GM21367 (cell line): Measurements from ENCODE around the gene ANKRD44.
A peak's percentile ranks its signal among the peaks of the same experiment; 100 is the strongest.

Experiments used
- ATAC-seq: cut with Tn5 transposase; IDR thresholded peaks from one replicate; pipeline ENCODE4 v1.9.1; 2021; ENCODE audit not compliant: unreplicated experiment

Gene ANKRD44

DNA sequence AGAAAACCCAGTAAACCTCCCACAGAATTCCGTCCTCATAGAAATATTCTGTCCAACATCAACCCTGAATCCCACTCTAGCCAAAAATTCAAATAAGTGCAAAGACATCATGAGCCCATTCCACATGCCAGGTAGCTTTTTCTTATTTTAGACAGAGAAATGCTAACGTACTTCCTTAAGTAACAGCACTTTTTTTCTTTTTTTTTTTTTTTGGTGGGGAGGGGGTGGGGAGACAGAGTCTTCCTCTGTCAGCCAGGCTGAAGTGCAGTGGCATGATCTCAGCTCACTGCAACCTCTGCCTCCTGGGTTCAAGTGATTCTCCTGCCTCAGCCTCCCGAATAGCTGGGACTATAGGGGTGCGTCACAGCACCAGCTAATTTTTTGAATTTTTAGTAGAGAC, 45.5 kb downstream of the ANKRD44 start:
- ATAC-seq, result no peak

DNA sequence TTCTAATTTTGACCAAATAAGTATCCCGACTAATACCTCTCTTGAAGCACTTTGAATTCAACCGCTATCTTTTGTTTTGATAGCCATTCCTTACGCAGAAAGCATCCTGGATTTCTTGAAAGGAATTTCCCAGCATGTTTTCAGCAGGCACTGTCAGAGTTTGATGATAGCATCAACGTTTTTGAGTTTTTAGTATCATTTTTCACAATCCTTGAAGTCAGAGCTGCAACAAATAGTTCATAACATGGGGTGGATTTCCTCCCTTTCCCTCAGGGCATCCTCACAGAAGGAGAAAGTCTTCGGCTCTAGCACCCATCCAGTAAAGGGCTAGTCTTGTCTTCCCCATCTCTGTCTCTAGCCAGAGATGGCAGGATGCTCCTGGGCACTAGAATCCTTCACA, 46.2 kb downstream of the ANKRD44 start:
- ATAC-seq, result no peak

DNA sequence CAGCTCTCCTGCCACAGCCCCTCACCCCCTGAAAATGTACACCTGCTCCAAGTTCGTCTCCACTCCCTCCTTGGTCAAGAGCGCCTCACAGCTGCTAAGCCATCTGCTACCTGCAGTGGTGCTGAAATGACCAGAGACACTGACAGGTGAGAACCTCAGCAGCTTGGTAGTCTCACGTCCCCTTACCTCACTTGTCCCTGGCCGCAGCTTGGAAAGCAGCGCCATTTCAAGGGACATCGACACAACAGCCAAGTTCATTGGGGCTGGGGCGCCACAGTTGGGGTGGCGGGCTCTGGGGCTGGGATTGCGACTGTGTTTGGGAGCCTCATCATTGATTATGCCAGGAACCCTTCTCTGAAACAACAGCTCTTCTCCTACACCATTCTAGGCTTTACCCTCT, 47.5 kb downstream of the ANKRD44 start:
- ATAC-seq, result no peak

DNA sequence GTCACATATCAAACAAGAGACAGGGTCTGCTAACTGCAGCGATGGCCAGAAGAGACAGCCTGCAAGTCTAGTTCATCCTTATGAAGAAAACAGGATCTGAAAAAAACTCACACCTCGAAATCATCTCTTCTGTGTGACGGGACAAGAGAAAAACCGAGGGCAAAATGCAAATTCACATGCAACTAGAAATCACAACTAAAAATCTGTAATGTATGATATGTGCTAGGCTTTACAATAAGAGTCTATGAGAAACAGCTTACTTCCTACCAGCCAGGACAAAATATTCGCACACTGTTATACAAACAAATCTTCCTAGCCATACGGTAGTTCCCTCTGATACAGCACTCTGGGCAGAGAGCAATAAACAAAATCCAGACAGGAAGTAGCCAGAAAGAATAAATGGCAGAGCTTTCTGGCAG, 48.8 kb downstream of the ANKRD44 start:
- peak; percentile 59 for ATAC-seq

DNA sequence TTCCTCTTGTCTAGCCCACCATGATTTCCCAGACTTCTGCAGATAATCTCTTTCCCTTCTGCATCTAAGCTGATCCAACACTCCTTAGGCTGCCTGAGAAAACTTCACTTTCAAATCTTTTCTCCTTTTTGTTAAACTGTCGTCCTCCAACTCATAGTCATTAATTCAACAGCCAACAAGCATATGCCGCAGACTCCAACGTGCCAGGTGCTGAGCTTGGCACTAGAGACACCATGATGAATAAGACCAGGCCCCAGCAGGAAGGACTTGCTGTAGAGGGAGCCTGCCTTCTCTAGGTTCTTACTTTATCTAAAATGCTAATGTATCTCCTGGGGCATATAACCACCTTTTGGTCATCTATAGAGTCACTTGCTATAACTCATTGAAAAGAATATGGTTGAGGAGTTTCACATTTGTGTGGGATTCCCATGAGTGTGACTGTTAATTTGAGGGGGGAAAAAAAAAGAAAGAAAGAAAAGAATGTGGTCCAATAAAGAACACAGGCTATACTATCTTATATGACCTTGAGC, 51.0 kb downstream of the ANKRD44 start:
- no peak for ATAC-seq

DNA sequence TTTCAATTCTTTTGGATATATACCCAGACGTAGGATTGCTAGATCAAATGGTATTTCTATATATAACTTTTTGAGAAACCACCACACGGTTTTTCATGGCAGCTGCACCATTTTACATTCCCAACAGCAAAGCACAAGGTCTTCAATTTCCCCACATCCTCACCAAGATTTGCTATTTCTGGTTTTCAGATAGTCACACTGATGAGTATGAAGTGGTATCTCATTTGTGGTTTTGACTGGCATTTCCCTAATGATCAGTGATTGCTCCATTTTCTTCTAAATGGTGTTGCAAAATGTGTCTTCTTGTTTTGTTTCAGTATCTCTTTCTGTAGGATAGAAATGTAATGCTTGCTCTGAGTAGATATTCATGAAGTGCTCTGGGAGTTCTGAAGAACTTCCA, 52.0 kb downstream of the ANKRD44 start:
- no peak for ATAC-seq

DNA sequence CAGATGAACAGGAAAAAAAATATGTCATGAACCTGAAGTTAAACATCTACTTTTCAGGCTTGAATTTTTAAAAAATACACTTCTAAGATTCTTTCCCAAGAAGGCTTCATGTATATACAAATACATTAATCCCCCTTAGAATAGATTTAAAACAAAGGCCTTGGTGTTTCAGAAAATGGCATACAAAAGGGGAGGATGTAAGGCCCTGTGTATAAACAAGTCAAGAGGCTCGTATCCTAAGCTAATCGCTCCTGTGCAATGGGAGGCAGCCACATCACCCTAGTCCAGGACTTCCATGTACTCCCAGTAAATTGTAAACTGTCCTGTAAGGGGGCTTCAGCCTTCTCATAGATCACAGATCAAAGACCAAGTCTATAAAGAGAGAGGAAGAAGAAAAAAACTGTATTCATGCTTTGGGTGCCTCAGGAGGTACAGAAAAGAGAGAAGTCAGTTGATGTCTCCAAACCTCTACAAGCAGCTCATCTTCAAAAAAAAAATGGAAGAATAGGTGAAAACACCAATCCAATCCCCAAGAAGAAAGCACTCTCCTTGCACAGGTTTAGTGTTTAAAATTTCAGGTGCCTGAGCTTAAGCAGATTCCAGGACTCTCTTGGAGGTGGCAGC, 53.9 kb downstream of the ANKRD44 start:
- ATAC-seq, result no peak

DNA sequence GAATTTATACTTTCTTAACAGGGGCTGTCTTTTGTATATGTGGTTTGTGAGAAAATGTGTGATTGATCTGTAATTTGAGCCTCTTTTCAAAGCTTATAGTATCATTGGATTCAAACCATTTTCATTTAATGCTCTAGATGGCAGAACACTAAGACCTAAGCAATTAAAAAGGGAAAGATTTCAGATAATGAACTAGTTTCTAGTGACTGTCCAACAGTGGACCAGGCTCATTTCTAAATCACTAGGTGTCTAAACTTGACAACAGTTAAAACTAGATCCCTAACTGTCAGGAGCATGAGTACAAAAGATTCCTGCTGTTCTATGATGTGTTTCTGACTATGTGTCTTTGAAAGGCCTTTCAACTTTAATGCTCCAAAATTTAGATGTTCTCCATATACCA, 54.6 kb downstream of the ANKRD44 start:
- ATAC-seq, result no peak

DNA sequence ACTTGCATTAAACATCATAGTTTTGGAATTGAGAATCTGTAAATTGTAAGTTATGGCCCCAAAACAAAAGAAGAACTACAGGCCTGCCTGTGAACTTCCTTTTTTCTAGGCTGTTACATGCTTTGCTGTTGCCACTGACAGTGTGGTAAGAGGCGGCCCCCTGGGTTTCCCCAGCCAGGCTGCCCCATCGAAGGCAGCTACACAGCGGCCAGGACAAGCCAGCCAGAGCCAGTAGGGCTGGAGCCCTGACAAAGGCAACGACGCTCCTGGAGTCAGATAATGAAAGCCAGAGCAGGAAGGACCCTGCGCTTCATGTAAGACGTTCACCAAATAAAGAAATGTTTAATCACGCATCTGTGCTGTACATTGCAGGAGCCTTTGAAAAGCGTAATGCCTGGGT, 55.0 kb downstream of the ANKRD44 start:
- peak; percentile 93 for ATAC-seq

DNA sequence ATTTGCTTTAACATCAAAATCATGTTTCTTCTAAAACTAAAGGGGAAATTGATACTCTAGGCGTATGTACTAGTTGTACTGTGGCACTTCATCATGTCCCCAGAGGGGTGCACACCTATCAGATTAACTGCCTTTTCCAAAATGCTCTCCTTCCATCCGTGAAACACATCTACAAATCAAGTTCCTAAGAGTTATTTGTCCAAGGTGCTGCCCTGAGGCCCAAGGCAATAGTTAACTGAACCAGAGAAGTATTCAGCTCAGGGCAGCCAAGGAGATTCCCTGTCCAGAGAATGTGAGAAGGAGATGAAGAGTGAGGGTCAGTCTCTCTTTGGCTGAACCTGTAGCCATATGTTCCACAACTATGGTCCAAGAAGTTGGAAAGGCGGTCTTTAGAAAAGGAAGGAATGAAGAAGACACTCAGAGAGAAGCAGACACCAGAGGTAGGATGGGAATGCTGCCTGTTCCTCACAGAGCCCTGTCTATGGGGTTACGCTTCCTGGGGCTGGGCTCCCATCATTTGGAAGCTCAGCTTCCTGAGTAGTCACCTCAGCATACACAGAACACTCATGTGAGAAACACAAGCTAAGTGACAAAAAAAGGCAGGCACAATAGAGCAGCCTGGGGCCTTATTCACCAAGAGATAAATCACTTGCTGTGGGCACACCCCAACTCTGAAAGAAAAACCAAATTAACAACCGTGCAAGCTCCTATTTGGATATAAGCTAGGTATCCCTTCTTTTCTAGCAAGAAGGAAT, 55.6 kb downstream of the ANKRD44 start:
- ATAC-seq, result peak; percentile 26

DNA sequence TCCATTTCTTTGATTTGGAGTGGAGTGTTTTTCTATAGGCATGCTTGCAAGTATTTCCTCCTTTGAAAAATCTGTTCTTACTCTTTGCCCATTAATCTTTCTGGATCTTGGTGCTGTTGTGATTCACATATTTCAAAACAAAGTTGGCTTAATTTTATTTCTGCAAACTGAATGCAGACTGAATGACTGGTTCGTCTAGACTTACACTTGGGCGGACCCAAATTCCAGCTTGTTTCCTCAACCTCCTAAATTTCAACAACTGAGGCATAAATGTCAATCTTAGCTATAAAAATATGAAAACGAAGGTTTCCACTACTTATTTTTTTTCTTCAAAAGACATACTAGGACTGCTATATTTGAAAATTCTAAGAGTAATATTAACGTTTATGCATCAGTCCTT, 59.0 kb downstream of the ANKRD44 start:
- no peak for ATAC-seq

DNA sequence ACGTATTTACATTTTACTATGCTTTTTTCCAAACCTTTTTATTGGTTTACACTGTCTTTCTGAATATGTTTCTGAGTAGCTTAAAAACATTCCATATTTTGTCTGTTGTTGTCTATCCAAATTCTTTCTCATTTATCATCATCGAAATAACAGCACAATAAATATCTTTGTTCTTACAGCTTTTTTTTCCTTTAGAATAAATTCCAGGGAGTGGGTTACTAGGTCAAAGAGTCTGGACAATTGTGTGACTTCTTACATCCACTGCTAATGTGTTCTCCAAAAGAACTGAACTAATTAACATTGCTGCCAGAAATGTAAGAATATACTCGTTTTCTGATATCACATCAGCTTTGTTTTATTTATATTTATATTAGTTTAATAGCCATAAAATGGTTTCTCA, 59.4 kb downstream of the ANKRD44 start:
- ATAC-seq, result no peak

DNA sequence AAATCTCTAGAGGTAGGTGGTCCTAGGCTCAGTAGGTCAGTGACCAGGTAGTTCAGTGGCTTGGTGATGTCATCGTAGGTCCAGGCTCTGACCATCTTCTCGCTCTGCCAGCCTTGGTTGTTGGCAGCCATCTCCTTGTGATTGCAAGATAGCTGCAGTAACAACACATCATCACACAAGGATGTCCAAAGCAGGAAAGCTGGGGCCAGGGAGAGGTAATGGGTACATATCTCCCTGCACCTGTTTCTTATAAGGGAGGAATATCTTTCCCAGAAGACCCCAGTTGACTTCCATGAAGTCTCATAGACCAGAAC, 60.5 kb downstream of the ANKRD44 start:
- ATAC-seq, result no peak

DNA sequence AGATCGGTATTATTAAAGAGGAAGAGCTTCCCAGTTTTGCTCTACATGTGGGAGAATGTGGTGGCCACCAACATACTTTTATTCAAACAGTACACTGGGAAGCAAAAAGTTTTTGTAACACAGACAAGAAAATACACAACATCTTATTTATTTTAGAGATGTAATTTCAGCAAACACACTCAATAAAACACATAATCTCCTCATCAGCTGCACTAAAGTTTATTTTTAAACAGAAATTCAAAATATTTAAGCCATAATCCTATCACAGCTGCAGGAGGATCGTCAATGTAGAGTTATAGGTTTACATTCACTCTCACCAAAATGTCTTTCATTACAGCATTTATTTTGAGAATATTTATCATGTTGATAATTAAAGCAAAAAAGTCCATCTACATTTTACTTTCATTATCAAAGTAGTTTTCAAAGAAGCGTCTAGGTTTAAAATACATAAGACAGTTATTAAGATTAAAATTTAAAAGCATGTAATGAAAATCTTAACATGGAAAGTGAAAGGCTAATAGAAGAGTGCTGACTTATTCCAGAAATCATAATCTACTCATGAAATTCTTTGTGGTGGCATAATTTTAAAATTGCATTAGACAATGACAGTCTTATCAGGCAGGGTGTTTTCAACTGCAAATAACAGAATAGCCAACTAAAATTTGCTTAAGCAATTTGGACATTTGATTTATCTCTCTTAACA, 61.0 kb downstream of the ANKRD44 start:
- ATAC-seq, result no peak

DNA sequence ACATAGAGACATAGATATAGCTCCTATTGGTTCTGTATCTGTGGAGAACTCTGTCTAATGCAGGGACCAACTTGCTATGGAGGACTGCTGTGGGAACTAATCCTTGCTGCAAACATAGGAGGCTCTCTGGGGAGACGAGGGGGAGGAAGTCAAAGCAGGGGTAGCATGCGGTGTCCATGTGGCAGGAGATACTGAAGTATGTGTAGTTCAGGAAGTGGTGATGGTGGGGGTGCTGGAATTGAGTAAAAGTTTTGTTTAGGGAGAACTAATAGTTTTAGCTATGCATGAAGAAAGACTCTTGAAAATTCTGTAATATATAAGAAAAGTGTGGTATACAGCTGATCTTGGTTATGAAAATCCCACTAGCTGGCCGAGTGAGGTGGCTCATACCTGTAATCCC, 62.0 kb downstream of the ANKRD44 start:
- ATAC-seq, result no peak

DNA sequence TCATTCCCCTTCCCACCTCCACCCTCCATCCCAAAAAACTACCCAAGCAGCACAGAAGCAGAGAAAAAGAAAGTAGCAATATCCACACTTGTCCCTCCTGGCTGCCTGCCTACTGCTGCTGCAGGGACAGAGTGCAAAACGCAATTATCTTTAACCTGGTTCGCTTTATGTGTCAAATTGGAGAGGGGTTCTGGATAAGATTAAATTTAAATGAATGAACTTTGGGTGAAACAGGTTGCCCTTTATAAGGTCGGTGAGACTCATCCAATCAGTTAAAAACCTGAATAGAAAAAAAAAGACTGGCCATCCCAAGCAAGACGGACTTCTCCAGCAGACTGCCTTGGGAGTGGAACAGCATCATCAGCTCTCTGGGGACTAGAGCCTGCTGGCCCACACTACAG, 62.6 kb downstream of the ANKRD44 start:
- no peak for ATAC-seq

DNA sequence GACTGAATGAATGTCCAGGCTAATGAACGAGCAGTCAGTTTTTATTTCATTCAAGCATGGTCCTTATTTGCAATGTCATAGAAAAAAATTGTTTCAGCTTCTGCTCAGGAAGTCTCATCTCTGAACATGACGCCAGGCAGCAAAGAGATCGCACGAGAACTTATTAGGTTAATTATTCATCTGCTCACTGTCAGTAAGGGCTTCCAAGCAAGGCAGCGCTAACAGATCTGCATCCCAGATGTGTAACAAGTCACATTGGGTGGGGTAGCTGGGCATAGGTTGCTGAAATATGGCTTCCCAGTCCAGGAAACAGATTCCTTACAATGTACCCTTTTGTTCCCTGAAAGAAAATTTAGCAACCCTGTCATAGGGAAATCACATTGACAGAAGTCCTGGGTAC, 63.5 kb downstream of the ANKRD44 start:
- no peak for ATAC-seq

DNA sequence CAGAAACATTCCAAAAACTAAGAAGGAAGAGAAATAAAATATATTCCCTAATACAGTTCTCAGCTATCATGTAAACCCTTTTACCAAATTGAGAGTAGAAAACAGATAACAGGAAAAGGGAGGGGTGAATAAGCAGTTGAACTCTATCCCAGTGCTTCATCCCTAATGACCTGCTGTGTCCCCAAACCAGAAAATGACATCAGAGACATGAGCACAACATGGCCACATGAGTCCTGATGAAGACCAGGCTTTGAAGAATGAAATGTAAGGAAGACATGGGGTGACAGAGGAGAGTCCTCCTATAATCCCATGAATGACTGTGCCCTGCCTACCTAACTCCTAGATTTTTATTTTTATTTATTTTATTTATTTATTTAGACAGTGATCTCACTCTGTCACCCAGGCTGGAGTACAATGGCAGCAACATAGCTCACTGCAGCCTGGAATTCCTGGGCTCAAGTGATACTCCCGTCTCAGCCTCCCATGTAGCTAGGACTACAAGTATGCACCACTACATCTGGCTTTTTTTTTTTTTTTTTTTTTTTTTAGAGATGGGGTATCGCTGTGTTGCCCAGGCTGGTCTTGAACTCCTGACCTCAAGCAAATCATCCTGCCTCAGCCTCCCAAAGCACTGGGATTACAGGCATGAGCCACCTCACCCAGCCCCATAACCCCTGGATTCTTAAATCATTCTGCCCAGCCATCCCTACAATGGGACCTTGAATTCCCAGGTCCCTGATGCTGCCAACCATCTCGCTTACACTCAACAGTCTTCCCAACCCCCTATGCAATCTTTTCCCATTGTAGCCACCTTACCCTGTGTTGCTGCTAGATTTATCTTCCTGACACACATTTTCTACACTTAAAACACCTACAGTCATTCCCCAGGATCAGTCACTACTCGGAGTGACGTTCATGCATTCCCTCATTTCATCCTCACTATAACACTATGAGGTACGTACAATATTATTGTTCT, 64.5 kb downstream of the ANKRD44 start:
- ATAC-seq, result no peak

DNA sequence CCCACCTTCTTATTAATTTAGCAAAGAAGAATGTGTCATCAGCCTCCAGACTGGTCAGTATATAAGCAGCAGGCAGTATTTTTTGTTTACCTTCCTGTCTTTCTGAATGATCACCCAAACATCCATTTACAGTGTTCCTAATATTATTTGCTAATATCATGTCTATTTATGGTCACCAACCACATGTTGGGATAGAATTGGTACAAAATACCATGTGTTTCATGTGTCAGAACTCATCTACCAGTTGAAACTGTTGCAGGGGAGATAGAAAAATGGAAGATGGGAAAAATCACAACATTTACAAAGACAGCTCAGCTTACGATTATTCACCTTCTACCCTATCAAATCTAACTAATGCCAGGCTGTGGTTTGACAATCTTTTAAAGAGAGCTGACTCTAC, 66.2 kb downstream of the ANKRD44 start:
- no peak for ATAC-seq

DNA sequence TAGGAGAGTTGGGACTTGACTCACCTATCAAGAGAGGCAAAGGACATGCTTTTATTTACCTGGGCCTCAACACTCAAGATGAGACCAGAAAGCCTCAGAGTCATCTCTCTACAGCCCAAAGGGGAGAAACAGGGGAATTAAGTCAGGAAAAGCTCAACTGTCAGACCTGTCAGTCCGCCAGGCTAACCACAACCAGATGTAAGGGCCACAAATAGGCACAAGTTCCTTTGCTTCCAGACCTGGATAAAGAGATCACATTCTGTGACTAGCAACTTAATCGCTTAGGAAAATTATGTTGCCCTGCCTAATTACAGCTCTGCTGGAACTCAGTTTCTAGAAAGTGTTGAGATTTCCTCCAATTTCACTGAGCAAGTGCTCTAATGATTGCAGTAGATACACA, 67.9 kb downstream of the ANKRD44 start:
- no peak for ATAC-seq

DNA sequence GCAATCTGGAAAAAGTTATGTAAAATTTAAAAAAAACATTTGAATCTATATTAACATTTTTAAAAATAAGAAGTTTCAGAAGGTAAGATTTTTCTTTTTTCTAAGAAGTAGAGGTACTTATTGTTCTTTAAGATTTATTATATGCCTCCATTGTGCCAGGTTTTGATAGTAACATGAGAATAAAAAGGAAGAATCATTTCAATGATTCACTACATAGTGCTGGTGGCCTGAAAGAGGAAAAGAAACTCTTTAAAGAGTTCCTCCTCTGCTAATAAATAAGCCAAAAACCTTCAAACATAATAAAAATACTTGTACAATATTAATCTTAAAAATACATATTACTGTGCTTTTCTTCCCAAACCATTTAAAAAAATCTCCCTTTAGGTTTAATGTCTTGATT, 69.0 kb downstream of the ANKRD44 start:
- ATAC-seq, result no peak
